ENCODE results near the gene MRI1. TPM values are rescaled to one million over a fixed set of nuclear protein-coding genes. Genes with fewer than 3 reads are reported as not detected.

The MRI1 gene
- 10.9 to 16.9 TPM (median 16.1 TPM) in 5 replicates for total RNA-seq (2022; extraction: Qiagen RNA extraction)

DNA sequence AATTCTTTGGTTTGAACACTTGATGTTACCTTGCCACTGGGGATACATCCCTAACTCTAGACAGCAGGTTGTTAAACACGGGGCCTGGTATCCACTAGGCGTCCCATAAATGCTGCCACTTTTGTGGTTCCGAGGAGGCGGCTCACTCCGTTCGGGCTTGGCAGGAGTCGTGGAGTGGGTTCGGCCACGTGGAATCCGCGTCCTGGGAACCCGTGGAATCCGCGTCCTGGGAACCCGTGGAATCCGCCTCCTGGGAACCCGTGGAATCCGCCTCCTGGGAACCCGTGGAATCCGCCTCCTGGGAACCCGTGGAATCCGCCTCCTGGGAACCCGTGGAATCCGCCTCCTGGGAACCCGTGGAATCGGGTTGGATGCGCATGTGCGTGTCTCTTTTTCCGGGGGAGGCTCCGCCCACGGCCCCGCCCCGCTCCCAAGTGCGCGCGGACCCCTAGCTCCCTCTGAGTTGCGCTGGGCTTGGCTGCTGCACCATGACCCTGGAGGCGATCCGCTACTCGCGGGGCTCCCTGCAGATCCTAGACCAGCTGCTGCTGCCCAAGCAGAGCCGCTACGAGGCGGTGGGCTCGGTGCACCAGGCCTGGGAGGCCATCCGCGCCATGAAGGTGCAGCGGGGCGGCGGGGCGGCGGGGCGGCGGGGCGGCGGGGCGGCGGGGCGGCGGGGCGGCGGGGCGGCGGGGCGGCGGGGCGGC lies at the start of gene MRI1:
MRI1 (plus strand) TSS at position 422 of the 707 bp plus-strand sequence; CDS start at position 489, 67 bp downstream.

DNA sequence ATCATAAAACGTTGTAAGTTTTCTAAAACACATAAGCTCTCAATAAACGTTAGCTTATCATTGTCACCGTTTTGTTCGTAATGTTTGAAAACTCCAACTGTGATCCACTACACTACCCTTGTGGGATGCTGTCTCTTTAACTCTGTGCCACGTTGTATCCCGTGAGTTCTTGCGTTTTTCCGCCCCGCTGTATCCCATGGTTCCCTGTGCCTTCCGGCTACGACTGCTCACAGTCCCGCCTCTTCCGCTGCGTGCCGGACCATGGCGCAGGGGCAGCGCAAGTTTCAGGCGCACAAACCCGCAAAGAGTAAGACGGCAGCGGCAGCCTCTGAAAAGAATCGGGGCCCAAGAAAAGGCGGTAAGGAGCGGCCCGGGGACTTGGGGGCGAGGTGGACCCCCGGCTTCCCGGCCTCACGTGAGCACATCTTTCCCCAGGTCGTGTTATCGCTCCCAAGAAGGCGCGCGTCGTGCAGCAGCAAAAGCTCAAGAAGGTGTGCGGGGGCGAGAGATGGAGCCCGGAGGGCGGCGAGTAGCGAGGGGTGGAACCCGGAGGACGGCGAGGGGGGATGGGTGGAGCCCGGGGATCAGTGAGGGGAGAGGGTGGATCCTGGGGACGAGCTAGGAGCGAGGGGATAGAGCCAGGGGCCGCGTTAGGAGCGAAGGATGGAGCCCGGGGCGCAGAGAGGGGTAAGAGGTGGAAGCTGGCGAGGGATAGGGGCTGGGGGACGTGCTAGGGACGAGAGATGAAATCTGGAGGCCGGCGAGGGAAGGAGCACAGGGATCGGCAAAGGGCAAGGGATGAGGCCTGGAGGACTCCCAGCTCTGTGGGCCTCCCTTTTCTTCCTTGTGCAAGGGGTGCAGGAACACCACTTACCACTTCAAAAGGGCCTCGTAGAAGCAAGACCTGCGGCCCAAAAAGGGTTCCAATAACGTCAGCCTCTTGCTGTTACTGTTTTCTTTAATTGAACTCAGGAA lies 10.2 kb downstream of the MRI1 start, which contains the start of gene C19orf53:
C19orf53 (plus strand) TSS at position 240 of the 975 bp plus-strand sequence; CDS start at position 262, 22 bp downstream.

DNA sequence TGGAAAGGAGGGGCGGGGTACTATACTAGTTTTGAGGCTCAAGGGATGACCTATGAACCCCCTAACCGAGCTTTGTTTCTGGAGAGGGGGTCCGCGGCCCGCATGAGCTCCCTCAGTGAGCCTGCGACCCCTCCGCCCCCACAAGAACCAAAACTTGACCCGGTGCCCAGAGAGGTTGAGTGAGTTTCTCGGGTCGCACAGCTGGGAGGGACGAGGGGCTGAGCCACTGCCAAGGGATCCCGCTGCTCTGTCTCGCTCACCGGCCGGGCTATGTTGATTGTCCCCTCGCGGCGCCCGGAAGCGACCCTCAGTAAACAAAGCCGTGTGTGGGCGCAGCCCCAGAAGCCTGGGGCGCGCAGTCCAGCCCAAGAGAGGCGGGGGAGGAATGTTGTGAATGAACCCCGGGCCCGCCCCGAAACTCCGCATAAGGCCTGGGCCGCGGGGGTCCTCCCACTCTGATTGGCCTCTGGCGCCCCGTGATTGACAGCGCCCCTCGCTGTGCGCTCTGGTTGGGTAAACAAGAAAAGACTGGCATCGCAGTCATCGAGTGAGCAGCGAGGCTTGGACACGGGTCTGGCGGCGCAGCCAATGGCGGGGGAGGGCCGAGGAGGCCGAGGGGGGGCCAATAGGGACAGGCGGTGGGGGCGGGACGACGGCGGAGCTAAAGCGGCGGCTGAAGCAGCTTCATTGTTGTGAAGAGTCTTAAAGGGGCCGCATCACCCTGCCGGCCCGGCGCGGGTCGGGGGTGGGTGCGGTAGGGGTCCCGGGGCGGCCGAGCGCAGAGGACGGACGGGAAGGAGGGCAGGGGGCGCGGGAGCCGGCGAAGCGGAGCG lies 30.7 kb downstream of the MRI1 start, which contains the start of gene ZSWIM4:
ZSWIM4 (plus strand) TSS at position 687 of the 833 bp plus-strand sequence. CDS start 206 bp downstream, outside the sequence.

Other genes with a start within 250 kb of the MRI1 start
- 129 to 218 TPM (median 210 TPM) in 5 replicates for gene C19orf53, start 9.9 kb downstream of the MRI1 start, total RNA-seq (2022; extraction: Qiagen RNA extraction)
- 6.0 to 9.5 TPM (median 8.0 TPM) in 5 replicates for gene ZSWIM4, start 30.9 kb downstream of the MRI1 start, total RNA-seq (2022; extraction: Qiagen RNA extraction)
- 1.4 to 4.1 TPM (median 3.2 TPM) in 5 replicates for gene NANOS3, start 112.6 kb downstream of the MRI1 start, total RNA-seq (2022; extraction: Qiagen RNA extraction)
- 0.36 to 1.3 TPM (median 0.60 TPM) in 5 replicates for gene BRME1, start 141.6 kb downstream of the MRI1 start, total RNA-seq (2022; extraction: Qiagen RNA extraction)
- 8.6 to 11.6 TPM (median 10.3 TPM) in 5 replicates for gene CC2D1A, start 141.7 kb downstream of the MRI1 start, total RNA-seq (2022; extraction: Qiagen RNA extraction)
- 0.88 to 1.8 TPM (median 1.1 TPM) in 5 replicates for gene PODNL1, start 173.9 kb downstream of the MRI1 start, total RNA-seq (2022; extraction: Qiagen RNA extraction)
- 13.2 to 23.3 TPM (median 22.1 TPM) in 5 replicates for gene DCAF15, start 188.0 kb downstream of the MRI1 start, total RNA-seq (2022; extraction: Qiagen RNA extraction)
- 3.7 to 6.3 TPM (median 5.7 TPM) in 5 replicates for gene RFX1, start 241.8 kb downstream of the MRI1 start, total RNA-seq (2022; extraction: Qiagen RNA extraction)